C4-2B (cell line): ENCODE results near the gene LGI4.

ENCODE experiments used
- H3K27ac ChIP-seq: fragments of 450-650 bp; 2 replicates; pipeline ENCODE4 v1.5.1; 2017
- CTCF ChIP-seq: fragments of 450-650 bp; conservative IDR thresholded peaks from 2 replicates; pipeline ENCODE4 v1.5.1; 2017; ENCODE audit warnings: mild to moderate bottlenecking
- ZFX ChIP-seq: fragments of 450-650 bp; IDR thresholded peaks from 2 replicates; pipeline ENCODE4 v1.6.1; 2017

The LGI4 gene

GRCh38 chr19:35174226-35174625, 39.4 kb upstream of the LGI4 start:
- no peak overlapping the region for H3K27ac ChIP-seq
- TF ChIP-seq CTCF = no peak

- no peak overlapping the region for H3K27ac ChIP-seq
- no peak for TF ChIP-seq CTCF
- no peak for TF ChIP-seq ZFX
Measured at GRCh38 chr19:35171730-35172129, 36.9 kb upstream of the LGI4 start.

DNA sequence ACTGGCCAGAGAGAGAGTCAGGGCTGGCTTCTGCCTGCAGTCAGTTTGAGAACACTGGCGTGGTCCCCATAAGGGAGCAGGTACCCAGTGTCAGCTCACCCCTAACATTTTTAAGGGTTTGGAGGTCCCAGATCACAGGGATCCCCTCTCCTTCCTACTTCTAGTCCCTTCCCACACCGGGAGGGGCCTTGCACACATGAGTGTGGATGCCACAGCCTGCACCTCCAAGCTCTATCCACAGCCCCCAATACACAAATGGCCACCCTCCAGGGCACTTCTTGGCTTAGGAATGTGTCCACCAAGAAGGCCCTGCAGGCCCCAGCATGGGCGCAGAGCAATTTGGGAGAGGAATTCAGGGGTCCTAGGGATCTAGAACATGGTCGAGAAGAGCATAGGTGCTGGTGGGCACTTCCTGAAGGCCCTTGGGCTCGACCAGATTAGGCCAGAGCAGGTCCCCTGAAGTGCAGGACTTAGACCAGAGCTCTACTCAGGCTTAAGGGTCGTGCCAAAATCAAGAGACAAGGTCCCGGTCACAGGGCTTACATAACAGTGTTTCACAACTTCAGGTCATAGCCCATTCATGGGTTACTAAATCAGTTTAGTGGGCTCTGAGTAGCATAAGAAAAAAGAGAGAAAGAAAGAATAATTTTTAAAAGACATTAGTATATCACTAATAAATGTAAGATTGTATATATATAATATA, 35.7 kb upstream of the LGI4 start:
- no peak for TF ChIP-seq CTCF
- no peak for TF ChIP-seq ZFX
- H3K27ac ChIP-seq = no peak overlapping the region

- TF ChIP-seq CTCF (no peak), ZFX (no peak)
- no peak overlapping the region for H3K27ac ChIP-seq
Measured at GRCh38 chr19:35169221-35169995, 34.5 kb upstream of the LGI4 start.

GRCh38 chr19:35168196-35168595, 33.3 kb upstream of the LGI4 start:
- TF ChIP-seq CTCF (no peak), ZFX (no peak)
- H3K27ac ChIP-seq = no peak overlapping the region

DNA sequence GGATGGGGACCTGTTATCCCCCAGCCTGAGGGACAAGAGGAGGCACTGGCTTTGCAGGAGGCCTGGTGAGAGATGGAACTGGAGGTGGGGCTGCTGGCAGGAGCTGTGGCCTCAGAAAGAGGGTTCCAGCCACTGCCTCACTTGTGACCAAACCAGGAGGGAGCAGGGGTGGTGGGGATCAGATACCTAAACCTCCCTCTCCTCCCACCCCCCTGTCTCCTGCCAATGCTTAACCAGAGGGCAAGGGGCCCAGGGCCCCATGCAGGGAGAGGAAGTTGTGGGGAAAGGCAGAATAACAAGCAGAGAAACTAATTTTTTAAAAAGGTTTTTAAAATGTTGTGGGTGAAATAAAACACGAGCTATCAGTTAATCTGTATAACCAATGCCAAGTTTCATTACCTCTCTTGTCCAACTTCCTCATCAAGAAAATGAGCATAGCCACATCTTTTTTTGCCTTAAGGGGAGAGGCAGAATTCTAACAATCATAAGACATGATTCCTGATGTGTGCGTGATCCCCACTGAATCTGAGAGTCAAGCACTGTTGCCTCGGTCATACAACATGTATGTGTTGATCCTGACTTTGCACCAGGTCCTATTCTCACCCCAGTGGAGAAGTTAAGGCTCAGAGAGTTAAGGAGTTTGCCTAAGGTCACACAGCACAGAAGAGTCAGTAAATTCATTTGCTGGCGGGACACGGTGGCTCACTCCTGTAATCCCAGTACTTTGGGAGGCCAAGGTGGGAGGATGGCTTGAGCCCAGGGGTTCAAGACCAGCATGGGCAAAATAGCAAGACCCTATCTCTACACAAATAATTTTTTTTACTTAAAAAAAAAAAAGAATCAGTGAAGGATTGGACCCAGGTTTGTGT, 32.6 kb upstream of the LGI4 start:
- no peak overlapping the region for H3K27ac ChIP-seq
- no peak for TF ChIP-seq CTCF
- no peak for TF ChIP-seq ZFX
